Neural cell (in vitro differentiated cells): ENCODE data around the gene ISG20. TPM values are rescaled to one million over a fixed set of nuclear protein-coding genes. Genes with fewer than 3 reads are reported as not detected.
A peak's percentile ranks its signal among the peaks of the same experiment; 100 is the strongest.

Source experiments
- H2AFZ ChIP-seq: fragments of 200-600, 300-800 bp; sonication (generic), shearing (Covaris generic); 2 replicates; pipeline ENCODE4 v1.6.0; 2014; ENCODE audit warnings: low read depth, mild to moderate bottlenecking, antibody characterized with exemption, low read length, moderate library complexity
- H3F3A ChIP-seq: fragments of 200-600 bp; shearing (Covaris generic); 2 replicates; pipeline ENCODE4 v1.6.1; 2016; ENCODE audit warnings: mild to moderate bottlenecking, moderate library complexity, mixed read lengths, antibody characterized with exemption, low read length; ENCODE audit not compliant: insufficient read depth, poor library complexity, severe bottlenecking
- H3K27ac ChIP-seq: fragments of 200-600, 300-800 bp; sonication (generic), shearing (Covaris generic); 2 replicates; pipeline ENCODE4 v1.5.1; 2014; ENCODE audit warnings: mild to moderate bottlenecking, low read length, moderate library complexity
- H3K27me3 ChIP-seq: fragments of 300-800, 200-600 bp; sonication (generic), shearing (Covaris generic); 2 replicates; pipeline ENCODE4 v1.6.0; 2014; ENCODE audit warnings: mild to moderate bottlenecking, low read depth, low read length, moderate library complexity; ENCODE audit not compliant: insufficient read depth
- H3K36me3 ChIP-seq: fragments of 300-800, 200-600 bp; sonication (generic), shearing (Covaris generic); 2 replicates; pipeline ENCODE4 v1.5.1; 2014; ENCODE audit warnings: mild to moderate bottlenecking, antibody characterized with exemption, low read length, moderate library complexity; ENCODE audit not compliant: insufficient read depth
- H3K4me2 ChIP-seq: fragments of 300-800, 200-600 bp; sonication (generic), shearing (Covaris generic); 2 replicates; pipeline ENCODE4 v1.6.0; 2014; ENCODE audit warnings: mild to moderate bottlenecking, low read length
- H3K4me3 ChIP-seq: fragments of 300-800, 200-600 bp; sonication (generic), shearing (Covaris generic); 2 replicates; pipeline ENCODE4 v1.5.1; 2014; ENCODE audit warnings: mild to moderate bottlenecking, low read length, moderate library complexity
- H3K79me2 ChIP-seq: fragments of 200-600 bp; shearing (Covaris generic); replicated peaks from 2 replicates; pipeline ENCODE4 v1.6.0; 2014; ENCODE audit warnings: mild to moderate bottlenecking, low read length, moderate library complexity; ENCODE audit not compliant: insufficient read depth
- H3K9ac ChIP-seq: fragments of 300-800, 200-600 bp; sonication (generic), shearing (Covaris generic); 2 replicates; pipeline ENCODE4 v1.6.1; 2016; ENCODE audit warnings: mild to moderate bottlenecking, low read length, mixed read lengths
- H3K9me2 ChIP-seq: fragments of 200-600 bp; shearing (Covaris generic); 2 replicates; pipeline ENCODE4 v1.6.1; 2016; ENCODE audit warnings: mild to moderate bottlenecking, low read length, mixed read lengths; ENCODE audit not compliant: insufficient read depth
- H3K9me3 ChIP-seq: fragments of 200-600, 300-800 bp; sonication (generic), shearing (Covaris generic); 2 replicates; pipeline ENCODE4 v1.6.1; 2016; ENCODE audit warnings: mild to moderate bottlenecking, mixed run types, low read length, moderate library complexity, mixed read lengths
- H4K20me1 ChIP-seq: fragments of 200-600 bp; shearing (Covaris generic); 2 replicates; pipeline ENCODE4 v1.6.1; 2016; ENCODE audit warnings: mild to moderate bottlenecking, mixed run types; ENCODE audit not compliant: insufficient read depth
- EP300 ChIP-seq: fragments of 450-650 bp; conservative IDR thresholded peaks from 2 replicates; pipeline ENCODE4 v1.6.1; 2014; ENCODE audit warnings: antibody characterized with exemption, mild to moderate bottlenecking, moderate library complexity; ENCODE audit not compliant: poor library complexity, severe bottlenecking
- EZH2 ChIP-seq: fragments of 200-600, 300-800 bp; shearing (Covaris generic), sonication (generic); IDR thresholded peaks from 2 replicates; pipeline ENCODE4 v1.6.1; 2014; ENCODE audit warnings: antibody characterized with exemption, low read length, borderline replicate concordance, mild to moderate bottlenecking; ENCODE audit not compliant: insufficient read depth, poor library complexity, severe bottlenecking
- MXI1 ChIP-seq: fragments of 450-650 bp; conservative IDR thresholded peaks from 2 replicates; pipeline ENCODE4 v1.6.1; 2014; ENCODE audit warnings: antibody characterized with exemption, mild to moderate bottlenecking; ENCODE audit not compliant: poor library complexity, severe bottlenecking
- POLR2AphosphoS5 ChIP-seq: IDR thresholded peaks from 2 replicates; pipeline ENCODE4 v1.6.1; 2012
- RAD21 ChIP-seq: fragments of 450-650 bp; conservative IDR thresholded peaks from 2 replicates; pipeline ENCODE4 v1.6.1; 2014; ENCODE audit warnings: antibody characterized with exemption, mild to moderate bottlenecking, moderate library complexity
- SMC3 ChIP-seq: fragments of 450-650 bp; conservative IDR thresholded peaks from 2 replicates; pipeline ENCODE4 v1.6.1; 2014; ENCODE audit warnings: antibody characterized with exemption, mild to moderate bottlenecking, moderate library complexity; ENCODE audit not compliant: poor library complexity
- TAF1 ChIP-seq: IDR thresholded peaks from 2 replicates; pipeline ENCODE4 v1.6.1; 2012; ENCODE audit warnings: low read depth
- polyA plus RNA-seq: library from polyadenylated mRNA; depleted of rRNA; stranded (reverse); fragments of >200 nt; gene quantifications from 2 replicates; pipeline ENCODE4 v1.2.3, GENCODE V29; 2014
- TF ChIP-seq, protein P1 (sequence below): fragments of 450-650 bp; IDR thresholded peaks from 2 replicates; pipeline ENCODE4 v1.5.1; 2014; ENCODE audit warnings: antibody characterized with exemption, mild to moderate bottlenecking, moderate library complexity; ENCODE audit not compliant: poor library complexity, severe bottlenecking
- TF ChIP-seq, protein P2 (sequence below): IDR thresholded peaks from 2 replicates; pipeline ENCODE4 v1.6.1; 2012; ENCODE audit warnings: borderline replicate concordance

ISG20 gene
- polyA plus RNA-seq, 1 donor from 2014 or later, result 0.88 TPM

DNA sequence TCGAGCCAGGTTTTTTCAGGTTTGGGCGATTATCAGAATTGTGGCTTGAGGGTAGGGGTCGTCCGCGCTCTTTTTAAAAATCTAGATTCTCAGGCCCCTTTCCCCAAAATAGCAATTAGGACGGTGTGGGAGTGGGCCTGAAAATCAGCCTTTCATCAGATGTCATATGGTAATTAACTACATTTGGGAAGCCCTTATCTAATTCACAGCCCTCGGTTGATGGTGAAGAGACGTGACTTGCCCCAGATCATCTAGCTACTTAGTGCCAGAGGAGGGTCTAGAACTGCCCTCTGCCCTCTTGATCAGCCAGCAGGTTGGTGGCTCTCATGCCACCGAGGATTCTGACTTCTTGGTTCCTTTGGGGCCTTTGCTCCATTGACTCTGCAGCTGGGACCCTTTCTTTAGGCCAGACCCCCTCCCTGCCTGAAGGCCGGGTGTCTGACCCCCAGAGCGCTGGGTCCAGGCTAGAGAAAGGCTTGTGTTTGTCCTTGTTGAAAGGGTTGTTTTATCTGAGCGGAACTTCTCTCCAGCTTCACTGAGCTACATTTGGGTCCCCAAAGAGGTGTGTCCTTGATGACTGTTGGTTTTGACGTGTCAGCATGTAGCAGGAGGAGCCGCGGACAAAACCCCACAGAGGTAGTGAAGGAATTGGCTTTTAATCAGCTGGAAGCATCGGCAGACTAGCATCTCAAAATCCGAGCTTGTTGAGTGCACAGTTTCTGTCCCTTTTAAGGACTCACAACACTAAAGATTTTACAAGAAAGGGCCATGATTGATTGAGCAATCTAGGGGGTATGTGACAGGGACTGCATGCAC, 16.8 kb upstream of the ISG20 start:
- H3K9me3 ChIP-seq, result no peaks in the 10 kb centered on the region
- peak overlapping the region; percentile 96 for H3K4me2 ChIP-seq
- TF ChIP-seq RAD21, result no peak
- no peak for TF ChIP-seq TAF1
- peak; percentile 12 for TF ChIP-seq POLR2AphosphoS5
- H3K79me2 ChIP-seq, result peaks cover 50% of the 10 kb centered on the region
- H3F3A ChIP-seq, result no peaks in the 10 kb centered on the region
- H3K27ac ChIP-seq, result no peak overlapping the region
- no peaks in the 10 kb centered on the region for H3K36me3 ChIP-seq
- H2AFZ ChIP-seq, result no peak overlapping the region
- peak overlapping the region; percentile 92 for H3K4me3 ChIP-seq
- no peaks in the 10 kb centered on the region for H4K20me1 ChIP-seq
- H3K9me2 ChIP-seq, result no peaks in the 10 kb centered on the region
- H3K27me3 ChIP-seq, result no peaks in the 10 kb centered on the region
- H3K9ac ChIP-seq, result peak overlapping the region; percentile 60

DNA sequence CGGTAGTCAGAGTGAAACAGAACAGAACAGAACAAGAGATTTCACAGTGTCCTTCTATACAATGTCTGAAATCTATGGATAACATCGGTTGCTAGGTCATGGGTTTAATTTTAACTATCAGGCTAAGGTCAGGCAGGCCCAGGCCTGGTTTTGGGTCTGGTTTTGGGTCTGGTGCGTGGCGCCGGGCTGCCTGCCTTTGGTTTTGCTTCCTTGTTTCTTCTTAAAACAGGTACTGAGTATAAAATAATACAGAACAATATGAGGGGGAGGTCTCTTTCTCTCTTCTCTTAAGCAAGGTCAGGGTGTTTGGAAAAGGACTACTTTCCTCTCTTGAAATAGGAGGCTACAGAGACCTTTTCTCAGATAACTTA, 16.2 kb upstream of the ISG20 start:
- Histone ChIP-seq H3F3A (no peaks in the 10 kb centered on the region), H2AFZ (no peak overlapping the region), H3K27ac (no peak overlapping the region), H3K27me3 (no peaks in the 10 kb centered on the region), H3K36me3 (no peaks in the 10 kb centered on the region), H3K9me2 (no peaks in the 10 kb centered on the region), H3K4me2 (peak overlapping the region; percentile 96), H3K9me3 (no peaks in the 10 kb centered on the region), H3K4me3 (peak overlapping the region; percentile 92), H3K79me2 (peaks cover 56% of the 10 kb centered on the region), H3K9ac (peak overlapping the region; percentile 60), H4K20me1 (no peaks in the 10 kb centered on the region)
- TF ChIP-seq TAF1 (no peak), EP300 (no peak), SMC3 (no peak), POLR2AphosphoS5 (no peak), RAD21 (no peak), EZH2 (no peak), MXI1 (no peak)
- TF ChIP-seq, protein P1, sequence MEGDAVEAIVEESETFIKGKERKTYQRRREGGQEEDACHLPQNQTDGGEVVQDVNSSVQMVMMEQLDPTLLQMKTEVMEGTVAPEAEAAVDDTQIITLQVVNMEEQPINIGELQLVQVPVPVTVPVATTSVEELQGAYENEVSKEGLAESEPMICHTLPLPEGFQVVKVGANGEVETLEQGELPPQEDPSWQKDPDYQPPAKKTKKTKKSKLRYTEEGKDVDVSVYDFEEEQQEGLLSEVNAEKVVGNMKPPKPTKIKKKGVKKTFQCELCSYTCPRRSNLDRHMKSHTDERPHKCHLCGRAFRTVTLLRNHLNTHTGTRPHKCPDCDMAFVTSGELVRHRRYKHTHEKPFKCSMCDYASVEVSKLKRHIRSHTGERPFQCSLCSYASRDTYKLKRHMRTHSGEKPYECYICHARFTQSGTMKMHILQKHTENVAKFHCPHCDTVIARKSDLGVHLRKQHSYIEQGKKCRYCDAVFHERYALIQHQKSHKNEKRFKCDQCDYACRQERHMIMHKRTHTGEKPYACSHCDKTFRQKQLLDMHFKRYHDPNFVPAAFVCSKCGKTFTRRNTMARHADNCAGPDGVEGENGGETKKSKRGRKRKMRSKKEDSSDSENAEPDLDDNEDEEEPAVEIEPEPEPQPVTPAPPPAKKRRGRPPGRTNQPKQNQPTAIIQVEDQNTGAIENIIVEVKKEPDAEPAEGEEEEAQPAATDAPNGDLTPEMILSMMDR, result no peak
- TF ChIP-seq, protein P2, sequence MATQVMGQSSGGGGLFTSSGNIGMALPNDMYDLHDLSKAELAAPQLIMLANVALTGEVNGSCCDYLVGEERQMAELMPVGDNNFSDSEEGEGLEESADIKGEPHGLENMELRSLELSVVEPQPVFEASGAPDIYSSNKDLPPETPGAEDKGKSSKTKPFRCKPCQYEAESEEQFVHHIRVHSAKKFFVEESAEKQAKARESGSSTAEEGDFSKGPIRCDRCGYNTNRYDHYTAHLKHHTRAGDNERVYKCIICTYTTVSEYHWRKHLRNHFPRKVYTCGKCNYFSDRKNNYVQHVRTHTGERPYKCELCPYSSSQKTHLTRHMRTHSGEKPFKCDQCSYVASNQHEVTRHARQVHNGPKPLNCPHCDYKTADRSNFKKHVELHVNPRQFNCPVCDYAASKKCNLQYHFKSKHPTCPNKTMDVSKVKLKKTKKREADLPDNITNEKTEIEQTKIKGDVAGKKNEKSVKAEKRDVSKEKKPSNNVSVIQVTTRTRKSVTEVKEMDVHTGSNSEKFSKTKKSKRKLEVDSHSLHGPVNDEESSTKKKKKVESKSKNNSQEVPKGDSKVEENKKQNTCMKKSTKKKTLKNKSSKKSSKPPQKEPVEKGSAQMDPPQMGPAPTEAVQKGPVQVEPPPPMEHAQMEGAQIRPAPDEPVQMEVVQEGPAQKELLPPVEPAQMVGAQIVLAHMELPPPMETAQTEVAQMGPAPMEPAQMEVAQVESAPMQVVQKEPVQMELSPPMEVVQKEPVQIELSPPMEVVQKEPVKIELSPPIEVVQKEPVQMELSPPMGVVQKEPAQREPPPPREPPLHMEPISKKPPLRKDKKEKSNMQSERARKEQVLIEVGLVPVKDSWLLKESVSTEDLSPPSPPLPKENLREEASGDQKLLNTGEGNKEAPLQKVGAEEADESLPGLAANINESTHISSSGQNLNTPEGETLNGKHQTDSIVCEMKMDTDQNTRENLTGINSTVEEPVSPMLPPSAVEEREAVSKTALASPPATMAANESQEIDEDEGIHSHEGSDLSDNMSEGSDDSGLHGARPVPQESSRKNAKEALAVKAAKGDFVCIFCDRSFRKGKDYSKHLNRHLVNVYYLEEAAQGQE, result no peak
